ENCODE data around the gene MYL12A.

GRCh38 chr18:3247240-3248061, at the start of gene MYL12A:
- TF ChIP-seq, protein P1, sequence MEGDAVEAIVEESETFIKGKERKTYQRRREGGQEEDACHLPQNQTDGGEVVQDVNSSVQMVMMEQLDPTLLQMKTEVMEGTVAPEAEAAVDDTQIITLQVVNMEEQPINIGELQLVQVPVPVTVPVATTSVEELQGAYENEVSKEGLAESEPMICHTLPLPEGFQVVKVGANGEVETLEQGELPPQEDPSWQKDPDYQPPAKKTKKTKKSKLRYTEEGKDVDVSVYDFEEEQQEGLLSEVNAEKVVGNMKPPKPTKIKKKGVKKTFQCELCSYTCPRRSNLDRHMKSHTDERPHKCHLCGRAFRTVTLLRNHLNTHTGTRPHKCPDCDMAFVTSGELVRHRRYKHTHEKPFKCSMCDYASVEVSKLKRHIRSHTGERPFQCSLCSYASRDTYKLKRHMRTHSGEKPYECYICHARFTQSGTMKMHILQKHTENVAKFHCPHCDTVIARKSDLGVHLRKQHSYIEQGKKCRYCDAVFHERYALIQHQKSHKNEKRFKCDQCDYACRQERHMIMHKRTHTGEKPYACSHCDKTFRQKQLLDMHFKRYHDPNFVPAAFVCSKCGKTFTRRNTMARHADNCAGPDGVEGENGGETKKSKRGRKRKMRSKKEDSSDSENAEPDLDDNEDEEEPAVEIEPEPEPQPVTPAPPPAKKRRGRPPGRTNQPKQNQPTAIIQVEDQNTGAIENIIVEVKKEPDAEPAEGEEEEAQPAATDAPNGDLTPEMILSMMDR (IDR thresholded peaks at IDR 0.05), result peak in 1 of 7 experiments; percentile 22
- TF ChIP-seq POLR2A (IDR thresholded peaks at IDR 0.05), result peak; percentile 96 to 99 (median 98)

Measured in body of pancreas (tissue), 4 donors.